Globus pallidus (tissue), 1 donor: Measurements from ENCODE around the gene LRP6.
A peak's percentile ranks its signal among the peaks of the same experiment; 100 is the strongest.
"Not testable (repeated sequence)": the region's sequence is repeated elsewhere in the genome, so short reads cannot be mapped to it uniquely, and the experiment has no call there.

ENCODE experiments used
- DNase-seq: peaks from one replicate; pipeline ENCODE4 v3.0.0-alpha.2; 2015; ENCODE audit warnings: low spot score

The LRP6 gene

DNA sequence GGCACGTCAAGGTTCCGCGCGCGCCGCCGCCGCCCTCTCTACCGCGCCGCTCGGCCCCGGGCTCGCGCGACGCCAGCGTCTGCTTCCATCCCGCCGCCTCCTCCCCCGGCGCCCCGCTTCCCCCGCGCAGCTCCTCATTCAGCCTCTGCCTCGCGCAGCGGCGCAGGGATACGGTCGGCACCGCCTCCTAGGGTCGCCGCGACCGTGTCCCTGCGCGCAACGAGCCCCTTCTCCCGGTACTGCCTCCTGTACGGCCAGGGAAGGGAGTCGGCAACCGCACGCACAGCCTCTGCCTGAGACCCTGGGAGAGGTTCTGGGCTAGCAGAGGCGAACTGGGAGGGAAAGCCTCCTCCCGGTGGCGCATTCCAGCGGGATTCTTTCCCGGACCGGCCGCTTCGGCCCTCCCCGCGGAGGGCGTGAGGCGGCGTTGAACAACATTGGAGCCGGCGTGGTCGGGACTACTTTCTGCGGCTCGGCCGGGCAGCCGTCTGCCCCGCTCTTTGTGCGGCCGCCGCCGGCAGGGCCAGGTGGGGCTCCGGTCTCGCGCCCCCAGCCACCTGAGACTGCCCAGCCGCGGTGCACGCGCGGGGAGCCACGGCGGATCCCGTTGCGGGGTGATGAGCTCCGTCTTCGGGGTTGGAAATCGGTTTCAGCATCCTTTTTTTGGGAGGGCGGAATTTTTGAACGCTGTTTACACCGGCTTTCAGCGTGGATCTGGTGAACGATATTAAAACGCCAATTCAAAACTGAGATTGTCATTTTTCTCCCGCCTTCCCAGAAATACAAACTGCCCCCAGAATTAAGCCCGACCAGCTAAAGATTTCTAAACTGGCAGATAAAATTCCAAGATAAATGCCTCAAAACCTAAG, at the start of gene LRP6:
TSS of gene LRP6 (minus strand) at position 172 of the 869 bp plus-strand sequence. CDS start 309 bp downstream, outside the sequence.
- DNase-seq = peak; percentile 88

DNA sequence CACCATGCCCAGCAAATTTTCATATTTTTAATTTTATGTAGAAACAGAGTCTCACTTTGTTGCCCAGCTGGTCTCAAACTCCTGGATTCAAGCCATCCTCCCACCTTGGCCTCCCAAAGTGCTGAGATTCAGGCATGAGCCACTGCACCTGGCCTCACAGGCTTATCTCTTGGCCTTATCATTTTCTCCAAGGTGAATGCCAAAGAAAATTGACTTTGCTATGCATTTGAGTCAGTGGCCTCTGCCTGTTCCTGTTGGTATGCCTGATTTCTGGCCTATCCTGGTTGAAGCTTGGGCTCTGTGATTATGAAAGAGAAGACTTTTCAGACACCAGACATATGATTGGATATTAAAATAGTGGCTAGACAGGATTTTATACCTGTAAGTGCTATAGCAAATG, 49.0 kb upstream of the LRP6 start:
- no peak for DNase-seq

DNA sequence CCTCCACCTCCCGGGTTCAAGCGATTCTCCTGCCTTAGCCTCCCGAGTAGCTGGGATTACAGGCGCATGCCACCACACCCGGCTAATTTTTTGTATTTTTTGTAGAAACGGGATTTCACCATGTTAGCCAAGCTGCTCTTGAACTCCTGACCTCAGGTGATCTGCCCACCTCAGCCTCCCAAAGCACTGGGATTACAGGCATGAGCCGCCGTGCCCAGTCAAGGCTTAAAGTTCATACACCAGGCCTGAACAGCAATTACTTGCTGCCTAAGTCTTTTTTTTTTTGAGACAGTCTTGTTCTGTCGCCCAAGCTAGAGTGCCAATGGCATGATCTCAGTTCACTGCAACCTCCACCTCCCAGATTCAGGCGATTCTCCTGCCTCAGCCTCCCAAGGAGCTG, 43.9 kb upstream of the LRP6 start:
- not testable (repeated sequence) for DNase-seq

DNA sequence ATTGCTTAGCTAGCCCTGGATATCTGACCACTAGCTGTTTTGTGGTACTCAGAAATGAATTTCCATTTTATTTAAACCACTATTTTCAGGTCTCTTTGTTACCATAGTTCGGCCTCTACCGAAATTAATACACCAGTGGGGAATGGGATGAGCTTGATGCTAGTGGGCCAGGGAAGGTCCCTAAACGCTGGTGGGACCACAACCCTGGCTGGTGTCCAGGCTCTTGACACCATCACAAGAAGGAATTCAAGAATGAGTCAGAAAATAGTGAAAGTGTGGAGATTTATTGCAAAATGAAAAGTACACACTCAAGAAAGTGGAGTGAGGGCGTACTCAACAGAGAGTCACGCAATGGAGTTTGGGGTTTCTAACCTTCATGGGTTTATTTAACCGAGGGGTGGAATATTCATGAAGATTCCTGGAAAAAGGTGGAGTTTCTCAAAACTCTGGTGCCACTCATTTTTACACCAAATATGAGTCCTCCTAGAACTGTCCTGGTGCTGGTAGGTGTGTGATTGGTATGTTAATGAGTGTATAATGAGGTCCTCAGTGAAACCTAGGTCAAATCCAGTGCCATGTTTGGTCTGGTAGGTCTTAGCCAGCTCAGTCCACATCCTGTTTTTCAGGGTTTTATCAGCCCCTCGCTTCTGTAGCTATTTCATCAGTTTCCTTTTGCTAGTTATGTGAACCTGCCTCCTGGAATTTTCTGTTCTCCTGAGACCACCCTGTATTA, 38.9 kb upstream of the LRP6 start:
- no peak for DNase-seq

DNA sequence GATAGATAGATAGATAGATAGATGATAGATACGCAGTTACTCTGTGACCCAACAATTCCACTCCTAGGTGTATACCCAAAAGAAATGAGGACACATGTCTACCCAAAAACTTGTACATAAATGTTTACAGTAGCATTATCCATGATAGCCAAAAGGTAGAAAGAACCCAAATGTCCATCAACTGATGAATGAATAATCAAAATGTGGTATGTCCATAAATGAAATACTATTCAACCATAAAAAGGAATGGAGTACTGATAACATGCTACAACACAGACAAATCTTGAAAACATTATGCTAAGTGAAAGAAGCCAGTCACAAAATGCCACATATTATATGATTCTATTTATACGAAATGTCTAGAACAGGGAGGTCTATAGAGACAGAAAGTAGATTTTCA, 36.1 kb upstream of the LRP6 start:
- no peak for DNase-seq

DNA sequence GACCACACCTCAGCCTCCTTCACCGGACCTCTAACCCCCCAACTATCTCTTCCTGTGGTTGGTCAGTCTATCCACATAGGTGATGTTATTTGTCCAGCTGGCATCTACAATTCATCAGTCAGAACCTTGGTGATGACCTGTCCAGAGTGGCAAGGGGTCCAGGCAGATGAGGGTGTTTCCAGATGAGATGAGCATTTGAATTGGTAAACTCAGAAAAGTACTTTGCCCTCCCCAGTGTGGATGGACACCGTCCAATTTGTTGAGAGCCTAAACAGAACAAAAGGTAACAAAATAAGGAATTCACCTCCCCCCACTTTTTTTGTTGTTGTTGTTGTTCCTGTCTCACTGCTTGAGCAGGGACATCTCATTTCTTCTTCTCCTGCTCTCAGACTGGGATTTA, 34.3 kb upstream of the LRP6 start:
- no peak for DNase-seq

DNA sequence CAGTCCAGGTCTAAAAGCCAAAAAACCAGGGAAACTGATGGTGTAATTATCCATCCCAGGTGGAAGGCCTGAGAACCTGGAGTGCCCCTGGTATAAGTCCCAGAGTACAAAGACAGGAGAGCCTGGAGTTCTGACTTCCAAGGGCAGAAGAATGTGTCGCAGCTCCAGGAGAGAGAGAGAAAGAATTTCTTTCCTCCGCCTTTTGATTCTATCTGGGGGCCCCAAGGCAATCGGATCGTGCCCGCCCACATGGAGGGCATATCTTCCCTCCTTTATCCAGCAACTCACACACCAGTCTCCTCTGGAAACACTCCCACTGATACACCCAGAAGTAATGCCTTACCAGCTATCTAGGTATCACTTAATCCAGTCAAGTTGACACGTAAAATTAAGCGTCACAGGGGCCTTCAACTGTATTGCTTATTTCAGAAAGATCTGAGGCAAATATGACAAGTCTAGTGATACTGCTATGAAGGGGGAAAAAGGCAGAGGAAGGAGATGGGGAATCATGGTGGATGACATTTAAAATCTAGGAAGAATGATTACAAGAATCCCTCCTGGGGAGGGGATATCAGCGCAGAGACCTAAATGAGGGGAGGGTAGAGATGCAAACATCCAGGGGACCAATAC, 30.5 kb upstream of the LRP6 start:
- DNase-seq = no peak

DNA sequence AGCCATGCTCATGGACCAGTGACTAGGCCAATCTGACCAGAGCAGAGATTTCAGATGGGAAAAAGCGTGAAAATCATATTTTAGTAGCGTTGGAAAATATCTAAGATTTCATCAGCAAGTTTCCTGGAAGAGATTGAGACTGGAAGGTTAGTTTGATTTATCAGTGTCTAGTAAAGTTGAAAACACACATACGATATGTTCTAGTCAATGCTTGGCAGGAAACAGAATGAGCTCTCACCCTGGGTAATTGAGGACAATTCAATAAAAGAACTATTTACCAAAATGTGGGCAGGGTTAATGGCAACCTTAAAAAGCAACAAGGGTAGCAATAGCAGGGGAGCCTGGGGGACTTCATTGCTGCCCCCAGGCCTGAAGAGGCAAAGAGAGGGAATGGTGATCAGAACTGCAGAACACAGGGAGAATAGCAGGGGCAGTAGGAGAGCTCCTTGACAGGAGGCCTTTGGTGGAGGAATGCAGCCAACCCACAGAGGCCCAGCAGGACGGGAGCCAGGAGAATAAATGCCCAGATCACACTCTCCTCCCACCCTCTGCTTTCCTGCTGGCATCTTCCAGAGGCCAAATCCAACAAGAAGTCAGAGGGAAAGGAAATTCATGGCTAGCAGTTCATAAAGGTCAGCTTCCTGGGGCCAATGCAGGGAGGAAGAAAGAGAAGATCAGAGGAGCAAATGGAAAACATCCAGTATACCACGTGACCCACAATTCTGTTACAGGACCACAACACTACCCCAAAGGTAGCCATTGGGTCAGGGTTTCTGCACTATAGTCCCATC, 27.6 kb upstream of the LRP6 start:
- DNase-seq = peak; percentile 11

DNA sequence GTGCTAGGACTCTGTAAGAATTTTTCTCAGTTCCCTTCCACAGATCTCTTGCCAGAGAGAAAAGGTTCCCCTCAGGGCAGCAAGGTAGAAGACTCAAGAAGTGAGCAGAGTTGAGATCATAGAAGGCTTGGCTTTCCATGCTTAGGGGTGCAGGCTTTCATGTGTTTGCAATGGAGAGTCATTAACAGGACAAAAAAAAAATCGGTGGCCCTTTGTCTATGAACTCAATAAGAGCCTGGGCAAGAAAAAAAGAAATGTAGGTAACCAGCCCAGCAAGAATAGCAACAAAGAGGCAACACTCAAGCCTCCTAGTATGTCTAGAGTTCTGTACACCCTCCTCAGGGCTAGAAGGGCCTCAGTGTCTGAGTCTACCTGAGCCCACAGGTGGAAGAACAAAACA, 23.4 kb upstream of the LRP6 start:
- DNase-seq = no peak

DNA sequence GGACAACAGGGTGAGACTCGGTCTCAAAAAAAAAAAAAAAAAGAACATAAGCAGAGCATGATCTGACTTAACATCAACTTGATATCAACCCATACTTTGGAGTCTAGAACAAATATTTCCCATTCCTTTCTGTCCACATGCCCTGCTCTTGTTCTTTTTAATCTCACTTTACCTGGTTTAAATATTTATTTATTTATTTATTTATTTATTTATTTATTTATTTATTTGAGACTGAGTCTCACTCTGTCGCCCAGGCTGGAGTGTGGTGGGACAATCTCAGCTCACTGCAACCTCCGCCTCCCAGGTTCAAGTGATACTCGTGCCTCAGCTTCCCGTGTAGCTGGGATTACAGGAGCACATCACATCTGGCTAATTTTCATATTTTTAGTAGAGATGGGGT, 19.6 kb upstream of the LRP6 start:
- no peak for DNase-seq

DNA sequence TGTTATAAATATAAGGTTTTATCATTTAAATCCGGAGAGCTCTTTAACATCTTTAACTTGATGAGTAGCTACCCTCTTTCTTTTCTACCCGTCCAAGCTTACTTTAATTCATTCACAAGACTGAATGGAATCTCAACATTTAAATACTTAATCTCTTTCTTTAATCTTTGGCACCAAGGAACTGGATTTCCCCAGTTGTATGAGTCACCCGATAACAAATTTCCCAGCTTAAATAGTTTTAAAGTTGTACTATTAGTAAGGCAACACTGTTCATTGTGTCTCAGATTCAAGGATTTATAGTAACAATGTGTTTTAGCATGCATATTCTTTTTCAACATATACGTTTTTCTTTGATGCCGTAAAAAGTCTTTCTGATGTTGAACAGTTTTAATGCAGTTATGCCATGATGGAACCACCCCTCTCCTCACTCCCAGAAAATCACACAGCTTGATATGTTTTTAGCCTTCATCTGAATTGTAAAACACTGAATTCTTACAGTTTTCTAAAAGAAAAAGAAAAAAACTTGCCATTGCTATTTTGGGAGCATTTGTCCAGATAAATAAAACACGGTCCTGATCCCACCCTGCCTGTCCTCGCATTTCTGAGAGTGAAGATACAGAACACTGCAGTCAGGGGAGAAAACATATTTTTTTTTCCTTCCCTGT, 16.0 kb upstream of the LRP6 start:
- DNase-seq = no peak

DNA sequence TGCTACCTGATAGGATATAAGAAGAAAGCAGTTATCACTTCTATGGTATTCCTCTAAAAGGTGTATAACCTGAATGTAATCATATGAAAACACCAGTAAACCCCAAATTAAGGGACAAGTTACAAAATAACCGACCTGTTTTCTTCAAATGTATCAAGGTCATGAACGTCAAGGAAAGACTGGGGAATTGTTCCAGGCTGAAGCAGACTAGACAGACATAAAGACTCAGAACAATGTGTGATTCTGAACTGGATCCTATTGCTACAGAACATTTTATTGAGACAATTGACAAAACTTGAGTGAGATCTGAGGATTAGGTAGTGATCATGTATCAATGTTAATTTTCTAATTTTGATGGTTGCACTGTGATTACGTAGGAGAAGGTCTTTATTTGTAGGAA, 15.4 kb upstream of the LRP6 start:
- DNase-seq = no peak

DNA sequence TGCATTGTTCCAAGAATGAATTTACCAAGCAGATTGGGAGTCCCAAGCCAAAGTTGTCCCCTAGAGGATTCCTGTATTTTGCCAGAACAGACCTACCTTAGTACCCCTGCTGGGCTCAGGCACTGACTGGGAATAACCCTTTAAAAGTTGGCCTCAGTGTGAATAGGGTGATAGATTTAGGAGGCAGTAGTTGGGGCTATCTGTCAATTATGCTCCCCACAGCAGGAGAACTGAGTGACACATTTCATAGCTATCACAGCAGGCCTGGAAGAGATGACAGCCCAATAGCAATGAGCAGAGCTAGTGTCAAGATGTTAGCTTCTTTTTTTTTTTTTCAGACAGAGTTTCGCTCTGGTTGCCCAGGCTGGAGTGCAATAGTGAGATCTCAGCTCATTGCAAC, 14.3 kb upstream of the LRP6 start:
- no peak for DNase-seq

DNA sequence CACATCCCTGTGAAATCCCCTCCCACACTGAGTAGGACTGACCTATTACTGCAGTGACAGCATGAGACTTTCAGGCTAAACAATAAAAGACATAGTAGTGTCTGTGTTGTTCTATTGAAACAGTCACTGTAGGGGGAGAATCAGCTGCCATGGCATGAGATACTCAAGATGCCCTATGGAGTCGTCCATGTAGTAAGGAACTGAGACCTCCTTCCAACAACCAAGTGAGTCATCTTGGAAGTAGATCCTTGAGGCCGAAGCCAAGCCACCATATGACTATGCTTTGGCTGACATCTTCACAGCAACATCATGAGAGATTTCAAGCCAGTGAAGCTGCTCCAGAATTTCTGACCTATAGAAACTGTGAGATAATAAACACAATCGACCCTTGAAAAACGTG, 12.1 kb upstream of the LRP6 start:
- DNase-seq = no peak

DNA sequence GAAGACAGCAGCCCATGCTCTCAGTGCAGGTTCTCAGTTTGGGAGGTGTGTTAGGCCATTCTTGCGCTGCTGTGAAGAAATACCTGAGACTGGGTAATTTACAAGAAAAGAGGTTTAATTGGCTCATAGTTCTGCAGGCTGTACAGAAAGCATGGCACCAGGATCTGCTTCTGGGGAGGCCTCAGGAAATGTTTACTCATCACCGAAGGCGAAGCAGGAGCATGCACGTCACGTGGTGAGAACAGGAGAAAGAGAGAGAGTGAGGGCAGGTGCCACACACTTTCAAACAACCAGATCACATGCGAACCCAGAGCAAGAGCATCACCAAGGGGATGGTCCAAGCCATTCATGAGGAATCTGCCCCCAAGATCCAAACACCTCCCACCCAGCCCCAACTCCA, 9.0 kb upstream of the LRP6 start:
- no peak for DNase-seq

DNA sequence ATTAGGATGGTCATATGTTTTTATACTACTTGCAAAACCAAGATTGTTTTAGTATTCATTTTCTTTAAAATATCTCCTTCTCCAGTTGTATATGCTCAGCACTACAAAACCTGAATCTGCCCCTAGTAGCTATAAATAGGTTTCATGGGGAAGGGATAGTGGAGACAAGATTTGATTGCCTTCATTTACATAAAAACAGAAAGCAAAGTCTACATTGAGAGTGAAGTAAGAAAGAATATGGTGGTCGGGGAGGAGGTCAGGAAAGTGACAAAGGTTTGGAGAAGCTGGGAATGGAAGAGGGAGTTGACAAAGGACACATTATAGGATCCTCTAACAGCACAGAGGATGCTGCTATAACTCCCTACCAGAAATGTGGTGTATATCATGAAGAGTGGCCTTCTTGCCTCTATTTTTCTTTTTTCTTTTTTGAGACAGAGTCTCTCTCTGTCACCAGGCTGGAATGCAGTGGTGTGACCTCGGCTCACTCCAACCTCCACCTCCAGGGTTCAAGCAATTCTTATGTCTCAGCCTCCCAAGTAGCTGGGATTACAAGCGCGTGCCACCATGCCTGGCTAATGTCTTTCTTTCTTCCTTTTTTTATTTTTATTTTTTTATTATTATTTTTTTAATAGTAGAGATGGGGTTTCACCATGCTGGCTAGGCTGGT, 6.6 kb upstream of the LRP6 start:
- no peak for DNase-seq

DNA sequence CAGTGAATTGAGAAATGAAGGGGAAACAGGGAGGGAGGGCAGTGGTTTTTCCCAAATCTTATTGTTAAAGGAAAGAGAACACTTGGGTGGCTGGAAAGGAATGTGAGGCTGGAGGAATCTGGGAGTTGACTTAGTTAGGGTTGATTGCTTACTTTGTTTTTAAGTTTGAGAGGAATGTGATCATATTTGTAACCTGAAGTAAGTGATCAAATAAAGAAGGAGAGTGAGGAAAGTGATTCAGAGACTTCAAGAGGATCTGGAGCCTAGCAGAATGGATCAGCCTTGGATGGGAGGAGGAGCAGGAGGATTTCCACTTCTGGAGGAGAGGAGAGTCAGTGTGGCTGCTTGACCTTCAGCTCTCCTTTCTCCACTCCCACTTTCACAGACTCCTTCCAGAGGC, 6.0 kb upstream of the LRP6 start:
- no peak for DNase-seq

DNA sequence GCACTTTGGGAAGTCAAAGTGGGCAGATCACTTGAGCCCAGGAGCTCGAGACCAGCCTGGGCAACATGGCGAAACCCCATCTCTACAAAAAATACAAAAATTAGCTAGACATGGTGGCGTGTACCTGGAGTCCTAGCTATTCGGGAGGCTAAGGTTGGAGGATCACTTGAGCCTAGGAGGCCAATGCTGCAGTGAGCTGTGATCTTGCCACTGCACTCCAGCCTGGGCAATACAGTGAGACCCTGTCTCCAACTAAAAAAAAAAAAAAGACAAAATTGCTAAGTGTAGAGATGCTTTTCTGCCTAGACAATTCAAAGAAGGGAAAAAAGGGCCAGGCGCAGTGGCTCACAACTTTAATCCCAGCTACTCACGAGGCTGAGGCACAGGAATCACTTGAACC, 3.4 kb upstream of the LRP6 start:
- DNase-seq = no peak

DNA sequence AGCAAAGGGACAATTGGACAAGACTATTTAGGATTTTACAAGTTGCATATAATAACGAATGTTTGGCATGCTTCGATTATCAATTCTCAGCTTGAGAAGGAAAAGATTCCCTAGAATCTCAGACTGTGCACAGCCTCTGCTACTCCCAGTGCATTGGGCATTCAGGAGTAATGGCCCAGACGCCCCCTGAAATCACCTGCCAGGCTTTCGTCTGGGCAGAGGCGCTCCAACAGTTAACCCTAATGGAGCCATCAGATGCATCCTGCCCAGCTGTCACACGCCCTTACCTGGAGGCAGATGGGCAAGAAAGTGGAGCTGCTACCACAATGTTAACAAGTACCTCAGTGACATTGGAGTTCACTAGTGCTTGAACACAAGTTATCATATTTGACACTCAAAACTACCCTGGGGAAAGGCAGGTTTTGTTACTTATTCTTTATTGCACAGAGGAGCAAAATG, 927 bp upstream of the LRP6 start:
- no peak for DNase-seq

DNA sequence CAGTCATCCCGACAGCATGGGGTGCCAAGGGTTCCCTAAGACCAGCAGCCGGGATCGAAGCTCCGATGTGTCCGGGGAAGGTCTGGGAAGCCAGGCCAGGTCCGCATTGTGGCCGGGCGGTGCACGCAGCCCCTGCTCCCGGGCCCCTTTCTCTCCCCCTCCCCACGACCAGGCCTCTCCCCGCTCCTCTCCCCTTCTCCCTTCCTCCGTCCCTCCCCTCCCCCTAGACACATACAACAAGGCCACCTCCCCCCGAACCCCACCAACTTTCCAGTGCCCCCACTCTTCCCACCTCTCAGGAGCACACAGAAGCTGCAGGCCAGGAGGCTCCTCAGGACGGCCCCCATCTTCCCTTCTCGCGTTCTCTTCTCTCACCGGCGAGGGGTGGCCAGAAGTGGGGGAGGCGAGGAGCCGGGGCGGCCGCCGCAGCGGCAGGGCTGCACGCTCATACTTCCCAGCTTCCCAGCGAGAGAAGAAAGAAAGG, 413 bp downstream of the LRP6 start:
- DNase-seq = no peak
